HepG2 (cell line): Measurements from ENCODE around the gene SPINDOC. TPM values are rescaled to one million over a fixed set of nuclear protein-coding genes. Genes with fewer than 3 reads are reported as not detected.

Experiments used
- ATAC-seq: fragments of 200-7000 bp; cut with Tn5 transposase; 3 replicates; pipeline ENCODE4 v1.9.1; 2020; ENCODE audit warnings: mild to moderate bottlenecking, moderate library complexity
- BruUV-seq: library from RNA; stranded (reverse); fragments of 400-500 nt; replicated peaks from 2 replicates; lab custom pipeline; 2021; lab: Mats Ljungman, UMichigan
- CTCF ChIA-PET: fragments of 300-600 bp; formaldehyde crosslinking; extraction: SDS; loops from one replicate; lab custom pipeline; 2021; ENCODE audit warnings: low total read pairs, inconsistent platforms, low intra/inter-chr PET ratio; lab: Yijun Ruan, JAX
- POLR2A ChIA-PET: fragments of 350-600 bp; sonication (Branson Sonifier 250); formaldehyde crosslinking; loops from one replicate; lab custom pipeline; 2020; ENCODE audit warnings: antibody characterized with exemption, inconsistent platforms; lab: Yijun Ruan, JAX
- DNase-seq: peaks from one replicate; pipeline ENCODE4 v3.0.0-alpha.2; 2015; ENCODE audit warnings: low spot score
- FAIRE-seq: peaks from 3 replicates; lab custom pipeline; 2011; peaks lifted over from hg19 to GRCh38; lab: Jason Lieb, UNC
- H2AFZ ChIP-seq: one replicate; pipeline ENCODE4 v1.6.1; 2011; ENCODE audit warnings: low read length, inconsistent platforms
- H3K27ac ChIP-seq: fragments of 300-600 bp; 3 replicates; pipeline ENCODE4 v1.8.0; 2011; ENCODE audit warnings: mixed run types, mild to moderate bottlenecking, mixed read lengths, low read length, inconsistent platforms; ENCODE audit not compliant: insufficient read depth; ENCODE audit errors: extremely low read length
- H3K27me3 ChIP-seq, 2 experiments: fragments of 200-600 bp in 1 of 2; 2 replicates in 1 of 2; 3 replicates in 1 of 2; pipeline versions ENCODE4 v1.6.0 to v1.8.0; 2011; ENCODE audit warnings: low read length in 2 of 2, mild to moderate bottlenecking in 2 of 2, moderate library complexity in 2 of 2, inconsistent platforms in 1 of 2; ENCODE audit not compliant: insufficient read depth in 2 of 2, control insufficient read depth in 1 of 2
- H3K36me3 ChIP-seq, 2 experiments: fragments of 200-600 bp in 1 of 2; replicated peaks in 1 of 2; 2 replicates in 1 of 2; 3 replicates in 1 of 2; pipeline versions ENCODE4 v1.5.1 to v1.8.0; 2011; ENCODE audit warnings: low read length in 2 of 2, inconsistent platforms in 1 of 2; ENCODE audit not compliant: insufficient read depth in 2 of 2, control insufficient read depth in 1 of 2
- H3K4me1 ChIP-seq: 2 replicates; pipeline ENCODE4 v1.5.1; 2012; ENCODE audit warnings: low read length, inconsistent platforms; ENCODE audit not compliant: insufficient read depth
- H3K4me2 ChIP-seq: 2 replicates; pipeline ENCODE4 v1.6.0; 2011; ENCODE audit warnings: low read depth, low read length, inconsistent platforms
- H3K4me3 ChIP-seq, 3 experiments: fragments of 200-600 bp in 1 of 3; sonication (generic), shearing (Covaris generic) in 1 of 3; replicated peaks in 1 of 3; 2 replicates each; pipeline ENCODE4 v1.5.1; 2011 to 2016; ENCODE audit warnings: low read length in 3 of 3, inconsistent platforms in 2 of 3, low read depth in 2 of 3, mild to moderate bottlenecking in 2 of 3, control low read depth in 1 of 3, mixed read lengths in 1 of 3; ENCODE audit not compliant: insufficient read depth in 1 of 3
- H3K79me2 ChIP-seq: one replicate; pipeline ENCODE4 v1.6.1; 2011; ENCODE audit warnings: low read length, inconsistent platforms; ENCODE audit not compliant: insufficient read depth
- H3K9ac ChIP-seq: 2 replicates; pipeline ENCODE4 v1.6.0; 2011; ENCODE audit warnings: mild to moderate bottlenecking, low read depth, low read length, inconsistent platforms; ENCODE audit not compliant: insufficient read depth
- H3K9me3 ChIP-seq: 2 replicates; pipeline ENCODE4 v1.5.1; 2012; ENCODE audit warnings: mild to moderate bottlenecking, low read length
- H4K20me1 ChIP-seq: 2 replicates; pipeline ENCODE4 v1.6.0; 2011; ENCODE audit warnings: inconsistent platforms, mild to moderate bottlenecking, low read length, moderate library complexity; ENCODE audit not compliant: insufficient read depth
- BRF2 ChIP-seq: sonication (generic); formaldehyde crosslinking; IDR thresholded peaks from 2 replicates; pipeline ENCODE4 v1.8.1; 2022; ENCODE audit warnings: mild to moderate bottlenecking, missing genetic modification reagents
- CENPT ChIP-seq: sonication (generic); formaldehyde crosslinking; IDR thresholded peaks from 2 replicates; pipeline ENCODE4 v1.8.0; 2022; ENCODE audit warnings: low read depth, mild to moderate bottlenecking, moderate library complexity, missing genetic modification reagents
- CTCF ChIP-seq: sonication (generic); formaldehyde crosslinking; IDR thresholded peaks from 2 replicates; pipeline ENCODE4 v1.5.0; 2020; ENCODE audit warnings: mild to moderate bottlenecking, missing genetic modification reagents, moderate library complexity
- HNF4A ChIP-seq: sonication (generic); formaldehyde crosslinking; IDR thresholded peaks from 2 replicates; pipeline ENCODE4 v1.4.0; 2020; ENCODE audit warnings: missing genetic modification reagents
- IRF1 ChIP-seq: sonication (generic); formaldehyde crosslinking; IDR thresholded peaks from 2 replicates; pipeline ENCODE4 v1.4.0; 2020; ENCODE audit warnings: low read depth, mild to moderate bottlenecking, missing genetic modification reagents
- MNT ChIP-seq: fragments of 450-650 bp; IDR thresholded peaks from 2 replicates; pipeline ENCODE4 v1.6.1; 2016
- NR0B2 ChIP-seq: sonication (generic); formaldehyde crosslinking; IDR thresholded peaks from 2 replicates; pipeline ENCODE4 v1.4.0; 2020; ENCODE audit warnings: mild to moderate bottlenecking, missing genetic modification reagents
- SALL1 ChIP-seq: sonication (generic); formaldehyde crosslinking; IDR thresholded peaks from 2 replicates; pipeline ENCODE4 v1.8.0; 2022; ENCODE audit warnings: mild to moderate bottlenecking, missing genetic modification reagents
- STAT6 ChIP-seq: sonication (generic); formaldehyde crosslinking; IDR thresholded peaks from 2 replicates; pipeline ENCODE4 v1.4.0; 2020; ENCODE audit warnings: missing genetic modification reagents, mild to moderate bottlenecking, borderline replicate concordance
- ZBTB42 ChIP-seq: sonication (generic); formaldehyde crosslinking; IDR thresholded peaks from 2 replicates; pipeline ENCODE4 v1.5.0; 2020; ENCODE audit warnings: mild to moderate bottlenecking, missing genetic modification reagents
- ZKSCAN1 ChIP-seq: fragments of 150-350 bp; IDR thresholded peaks from 2 replicates; pipeline ENCODE4 v1.6.1; 2014; ENCODE audit warnings: low read length
- ZNF225 ChIP-seq: sonication (generic); formaldehyde crosslinking; IDR thresholded peaks from 2 replicates; pipeline ENCODE4 v1.4.0; 2020; ENCODE audit warnings: mild to moderate bottlenecking, missing genetic modification reagents
- ZNF768 ChIP-seq: sonication (generic); formaldehyde crosslinking; IDR thresholded peaks from 2 replicates; pipeline ENCODE4 v1.4.0; 2020; ENCODE audit warnings: missing genetic modification reagents
- ZNF782 ChIP-seq: sonication (generic); formaldehyde crosslinking; IDR thresholded peaks from 2 replicates; pipeline ENCODE4 v1.4.0; 2020; ENCODE audit warnings: missing genetic modification reagents, mild to moderate bottlenecking, borderline replicate concordance
- WGBS: methylation state at CpG from one replicate; pipeline ENCODE4 v1.1.6; 2017; ENCODE audit warnings: low lambda C conversion rate; 5-methylcytosine and 5-hydroxymethylcytosine counted together
- in situ Hi-C: cut with HindIII; loops from 2 replicates; pipeline ENCODE4 v1.10.0; 2017; ENCODE audit warnings: low pct_unique_long_range_greater_than_20kb; ENCODE audit not compliant: extremely low pct_ligation_motif_present
- intact Hi-C: fragments of 100-400 bp; cut with micrococcal nuclease; formaldehyde crosslinking; loops from one replicate; pipeline ENCODE4 v1.10.0; 2022; ENCODE audit not compliant: unreplicated experiment
- polyA plus RNA-seq, 8 experiments: library from polyadenylated mRNA; depleted of rRNA in 3 of 8; stranded (reverse) in 7 of 8; unstranded in 1 of 8; fragments of >200 nt; fragmentation: Illumina TruSeq in 4 of 8; extraction: Trizol in 4 of 8; gene quantifications; 2 replicates each; pipeline versions ENCODE4 v1.2.1 to v1.2.3, GENCODE V29; 2011 to 2016; ENCODE audit warnings: low read depth in 4 of 8, missing spikeins in 1 of 8, mixed read lengths in 1 of 8; ENCODE audit not compliant: insufficient read depth in 1 of 8
- total RNA-seq, 5 experiments: library from RNA; depleted of rRNA; stranded (reverse); fragments of >200 nt; fragmentation: Illumina TruSeq; extraction: Trizol; gene quantifications; 2 replicates each; pipeline ENCODE4 v1.2.3, GENCODE V29; 2016; ENCODE audit warnings: low read depth in 1 of 5

The SPINDOC gene
- total and polyA plus RNA-seq, 2 of the 13 experiments (the other 11 are each of a cell fraction or from before 2014, with no cell fraction given): 21.4 to 29.9 TPM

GRCh38 chr11:63829823-63830489, 16.7 kb downstream of the SPINDOC start:
- CTCF ChIA-PET: interaction anchor here (1.3 to 2.4 kb wide), 2 partner anchors 116 to 319 kb away, joined by 6 read pairs; no protein-coding TSS in a partner anchor
- DNase-seq: peak; percentile 52
- H3K4me2 ChIP-seq: no peak overlapping the region
- H3K9ac ChIP-seq: no peak overlapping the region
- no TSS peak for BruUV-seq
- no peaks in the 10 kb centered on the region for H3K27me3 ChIP-seq
- intact Hi-C loops (loop anchor here (1.0 to 10.0 kb wide), 3 partner anchors 76 to 325 kb away; no protein-coding TSS in a partner anchor), in situ Hi-C loops (loop anchor here (10.0 kb wide), 2 partner anchors 115 to 315 kb away; no protein-coding TSS in a partner anchor)
- 83% methylated on average over 6 of the region's 8 CpGs for WGBS
- H2AFZ ChIP-seq: no peak overlapping the region
- peaks cover 3 to 9% of the 10 kb centered on the region in 2 experiments; a peak in 4 of 5 replicates for H3K36me3 ChIP-seq
- H3K9me3 ChIP-seq: no peaks in the 10 kb centered on the region
- H3K27ac ChIP-seq: no peak overlapping the region
- H4K20me1 ChIP-seq: no peaks in the 10 kb centered on the region
- no peak overlapping the region for H3K4me3 ChIP-seq
- ATAC-seq: peak; percentile 94
- peak; percentile 77 for FAIRE-seq
- no peaks in the 10 kb centered on the region for H3K79me2 ChIP-seq
- H3K4me1 ChIP-seq: peaks cover 5% of the 10 kb centered on the region
- POLR2A ChIA-PET: interaction anchor here (1.1 kb wide), 1 partner anchor 132 kb away, joined by 4 read pairs; no protein-coding TSS in a partner anchor
- TF ChIP-seq BRF2: no peak
- TF ChIP-seq ZNF782 (CRISPR knock-in tag): no peak
- no peak for TF ChIP-seq CENPT
- no peak for TF ChIP-seq IRF1 (CRISPR knock-in tag)
- no peak for TF ChIP-seq HNF4A (CRISPR knock-in tag)
- TF ChIP-seq CTCF (CRISPR knock-in tag): peak; percentile 94
- TF ChIP-seq SALL1: peak; percentile 48; the same call in 1 of the 2 replicates
- TF ChIP-seq NR0B2 (CRISPR knock-in tag): no peak
- peak; percentile 65; the same call in 1 of the 2 replicates for TF ChIP-seq ZNF768 (CRISPR knock-in tag)
- TF ChIP-seq ZBTB42: no peak
- no peak for TF ChIP-seq STAT6 (CRISPR knock-in tag)
- TF ChIP-seq ZKSCAN1: peak; percentile 77
- peak; percentile 97 for TF ChIP-seq MNT
- 0 out of 2 replicates have a peak, but pooled peaks have one; percentile 40 for TF ChIP-seq ZNF225 (CRISPR knock-in tag)
